GM18868 (cell line): ENCODE data around the gene TRERF1.

Source experiments
- ATAC-seq: cut with Tn5 transposase; IDR thresholded peaks from one replicate; pipeline ENCODE4 v1.9.1; 2021; ENCODE audit warnings: mild to moderate bottlenecking, moderate library complexity; ENCODE audit not compliant: unreplicated experiment

The TRERF1 gene

GRCh38 chr6:42424906-42425474, 26.7 kb downstream of the TRERF1 start:
- no peak for ATAC-seq

GRCh38 chr6:42423244-42423643, 28.5 kb downstream of the TRERF1 start:
- peak; percentile 56 for ATAC-seq

GRCh38 chr6:42420741-42421140, 31.0 kb downstream of the TRERF1 start:
- no peak for ATAC-seq

- ATAC-seq: no peak
Measured at GRCh38 chr6:42419490-42420280, 32.0 kb downstream of the TRERF1 start.

GRCh38 chr6:42418724-42419123, 33.0 kb downstream of the TRERF1 start:
- ATAC-seq: no peak

- ATAC-seq: no peak
Measured at GRCh38 chr6:42417641-42418112, 34.0 kb downstream of the TRERF1 start.

GRCh38 chr6:42411406-42411805, 40.3 kb downstream of the TRERF1 start:
- no peak for ATAC-seq

- ATAC-seq: no peak
Measured at GRCh38 chr6:42410861-42411260, 40.9 kb downstream of the TRERF1 start.

- no peak for ATAC-seq
Measured at GRCh38 chr6:42409581-42409980, 42.1 kb downstream of the TRERF1 start.

GRCh38 chr6:42407379-42407778, 44.3 kb downstream of the TRERF1 start:
- ATAC-seq: no peak

- ATAC-seq: no peak
Measured at GRCh38 chr6:42406306-42407280, 45.1 kb downstream of the TRERF1 start.

- no peak for ATAC-seq
Measured at GRCh38 chr6:42405021-42405420, 46.7 kb downstream of the TRERF1 start.

GRCh38 chr6:42404484-42404883, 47.2 kb downstream of the TRERF1 start:
- no peak for ATAC-seq

GRCh38 chr6:42403831-42404230, 47.9 kb downstream of the TRERF1 start:
- ATAC-seq: no peak

GRCh38 chr6:42403421-42403820, 48.3 kb downstream of the TRERF1 start:
- ATAC-seq: no peak

- ATAC-seq: peak; percentile 94
Measured at GRCh38 chr6:42402184-42402583, 49.5 kb downstream of the TRERF1 start.

GRCh38 chr6:42401613-42401951, 50.1 kb downstream of the TRERF1 start:
- no peak for ATAC-seq

- no peak for ATAC-seq
Measured at GRCh38 chr6:42400886-42401612, 50.7 kb downstream of the TRERF1 start.

- no peak for ATAC-seq
Measured at GRCh38 chr6:42400061-42400760, 51.5 kb downstream of the TRERF1 start.

- ATAC-seq: no peak
Measured at GRCh38 chr6:42396720-42397119, 55.0 kb downstream of the TRERF1 start.
